BE2C (cell line): ENCODE measurements around the gene NUB1.

Experiments used
- DNase-seq: peaks from one replicate; pipeline ENCODE4 v3.0.0-alpha.2; 2020
- H3K27me3 ChIP-seq: fragments of 250-450 bp; sonication (Bioruptor Pico); 2 replicates; pipeline ENCODE4 v1.5.1; 2020; ENCODE audit warnings: mild to moderate bottlenecking
- H3K36me3 ChIP-seq: fragments of 250-450 bp; sonication (Bioruptor Pico); 2 replicates; pipeline ENCODE4 v1.5.1; 2020; ENCODE audit warnings: mild to moderate bottlenecking
- H3K4me1 ChIP-seq: fragments of 250-450 bp; sonication (Bioruptor Pico); 2 replicates; pipeline ENCODE4 v1.5.1; 2020
- H3K4me3 ChIP-seq: 2 replicates; pipeline ENCODE4 v1.5.1; 2011; ENCODE audit warnings: low read depth, low read length
- H3K9me3 ChIP-seq: fragments of 250-450 bp; sonication (Bioruptor Pico); 2 replicates; pipeline ENCODE4 v1.5.1; 2020
- CTCF ChIP-seq: IDR thresholded peaks from 2 replicates; pipeline ENCODE4 v1.5.1; 2012; ENCODE audit warnings: mild to moderate bottlenecking, low read depth, low read length

The NUB1 gene

GRCh38 chr7:151351967-151352366 is 10.4 kb downstream of the NUB1 start:
- H3K9me3 ChIP-seq: no peaks in the 10 kb centered on the region
- no peak overlapping the region for H3K4me3 ChIP-seq
- no peaks in the 10 kb centered on the region for H3K27me3 ChIP-seq
- DNase-seq: no peak
- TF ChIP-seq CTCF: no peak
- H3K4me1 ChIP-seq: peaks cover 7% of the 10 kb centered on the region
- peaks cover 39% of the 10 kb centered on the region for H3K36me3 ChIP-seq

GRCh38 chr7:151352512-151352911 is 10.9 kb downstream of the NUB1 start:
- no peaks in the 10 kb centered on the region for H3K27me3 ChIP-seq
- no peak for DNase-seq
- H3K4me3 ChIP-seq: no peak overlapping the region
- no peaks in the 10 kb centered on the region for H3K9me3 ChIP-seq
- H3K36me3 ChIP-seq: peaks cover 44% of the 10 kb centered on the region
- no peak for TF ChIP-seq CTCF
- peaks cover 7% of the 10 kb centered on the region for H3K4me1 ChIP-seq

GRCh38 chr7:151361193-151361959 is 19.8 kb downstream of the NUB1 start:
- no peaks in the 10 kb centered on the region for H3K4me1 ChIP-seq
- H3K4me3 ChIP-seq: no peak overlapping the region
- no peaks in the 10 kb centered on the region for H3K9me3 ChIP-seq
- H3K27me3 ChIP-seq: no peaks in the 10 kb centered on the region
- peaks cover 22% of the 10 kb centered on the region for H3K36me3 ChIP-seq
- no peak for DNase-seq
- TF ChIP-seq CTCF: no peak

- Histone ChIP-seq H3K36me3 (peaks cover 5% of the 10 kb centered on the region; the same call in 1 of the 2 replicates), H3K27me3 (no peaks in the 10 kb centered on the region)
- no peak for TF ChIP-seq CTCF
Measured at GRCh38 chr7:151363182-151363581, 21.6 kb downstream of the NUB1 start.

GRCh38 chr7:151366166-151366879 is 24.7 kb downstream of the NUB1 start:
- no peaks in the 10 kb centered on the region for H3K9me3 ChIP-seq
- TF ChIP-seq CTCF: no peak
- peaks cover 2% of the 10 kb centered on the region; the same call in 1 of the 2 replicates for H3K4me1 ChIP-seq
- H3K27me3 ChIP-seq: no peaks in the 10 kb centered on the region
- no peak overlapping the region for H3K4me3 ChIP-seq
- DNase-seq: no peak
- no peaks in the 10 kb centered on the region for H3K36me3 ChIP-seq

More at GRCh38 chr7:151363182-151363581, 21.6 kb downstream of the NUB1 start:
- DNase-seq: no peak
- H3K4me1 ChIP-seq: peaks cover under 1% of the 10 kb centered on the region; the same call in 1 of the 2 replicates
- H3K9me3 ChIP-seq: no peaks in the 10 kb centered on the region
- no peak overlapping the region for H3K4me3 ChIP-seq

- Histone ChIP-seq H3K9me3 (no peaks in the 10 kb centered on the region), H3K4me3 (no peak overlapping the region), H3K27me3 (no peaks in the 10 kb centered on the region), H3K36me3 (no peaks in the 10 kb centered on the region), H3K4me1 (peaks cover 2% of the 10 kb centered on the region; the same call in 1 of the 2 replicates)
- TF ChIP-seq CTCF: no peak
- DNase-seq: no peak
Measured at GRCh38 chr7:151366880-151367222, 25.2 kb downstream of the NUB1 start.
